MCF 10A (cell line): ENCODE data around the gene SPDYE17. TPM values are rescaled to one million over a fixed set of nuclear protein-coding genes. Genes with fewer than 3 reads are reported as not detected.
"Not testable (repeated sequence)": the region's sequence is repeated elsewhere in the genome, so short reads cannot be mapped to it uniquely, and the experiment has no call there.

Source experiments
- BruUV-seq: library from RNA; stranded (reverse); fragments of 400-500 nt; replicated peaks from 2 replicates; lab custom pipeline; 2021; lab: Mats Ljungman, UMichigan
- CTCF ChIA-PET: fragments of 300-600 bp; sonication (Branson Sonifier 250); formaldehyde crosslinking; extraction: SDS; loops from one replicate; lab custom pipeline; 2021; ENCODE audit warnings: antibody characterized with exemption, inconsistent platforms; lab: Yijun Ruan, JAX
- POLR2A ChIA-PET: fragments of 300-600, 350-650 bp; sonication (Branson Sonifier 250); formaldehyde crosslinking; extraction: SDS; loops from one replicate; lab custom pipeline; 2020; ENCODE audit warnings: antibody characterized with exemption, inconsistent platforms; lab: Yijun Ruan, JAX
- DNase-seq: peaks from one replicate; pipeline ENCODE4 v3.0.0-alpha.2; 2018; ENCODE audit not compliant: unreplicated experiment
- H3K27ac Mint-ChIP-seq: one replicate; pipeline ENCODE4 v1.8.0; 2022; ENCODE audit warnings: mild to moderate bottlenecking, low read depth, mixed read lengths; ENCODE audit not compliant: unreplicated experiment
- H3K27me3 Mint-ChIP-seq: one replicate; pipeline ENCODE4 v1.8.0; 2022; ENCODE audit warnings: mixed read lengths; ENCODE audit not compliant: insufficient read depth, unreplicated experiment
- H3K36me3 Mint-ChIP-seq: one replicate; pipeline ENCODE4 v1.8.0; 2022; ENCODE audit warnings: mild to moderate bottlenecking, moderate library complexity, mixed read lengths; ENCODE audit not compliant: insufficient read depth, unreplicated experiment
- H3K4me1 Mint-ChIP-seq: one replicate; pipeline ENCODE4 v1.8.0; 2022; ENCODE audit warnings: mixed read lengths; ENCODE audit not compliant: insufficient read depth, unreplicated experiment
- H3K4me3 Mint-ChIP-seq: one replicate; pipeline ENCODE4 v1.8.0; 2022; ENCODE audit warnings: mild to moderate bottlenecking, moderate library complexity, mixed read lengths; ENCODE audit not compliant: unreplicated experiment
- H3K9me3 Mint-ChIP-seq: one replicate; pipeline ENCODE4 v1.8.0; 2022; ENCODE audit warnings: mixed read lengths; ENCODE audit not compliant: unreplicated experiment
- CTCF ChIP-seq: fragments of 200-600 bp; IDR thresholded peaks from one replicate; pipeline ENCODE4 v1.8.0; 2022; ENCODE audit warnings: antibody characterized with exemption, mild to moderate bottlenecking; ENCODE audit not compliant: unreplicated experiment
- intact Hi-C: fragments of 100-400 bp; cut with micrococcal nuclease; formaldehyde crosslinking; loops from 2 replicates; pipeline ENCODE4 v1.14.1; 2022
- total RNA-seq: library from RNA; stranded (reverse); gene quantifications from 2 replicates; pipeline ENCODE4 v1.2.3, GENCODE V29; 2022

Gene SPDYE17
- total RNA-seq, 1 experiment from 2014 or later, result not detected

GRCh38 chr7:76997381-76998284, 34.5 kb downstream of the SPDYE17 start:
- TF ChIP-seq CTCF, result no peak
- no peak overlapping the region for H3K27ac Mint-ChIP-seq
- DNase-seq, result no peak
- intact Hi-C loops, result no loop called here
- peaks cover 18% of the 10 kb centered on the region for H3K36me3 Mint-ChIP-seq
- ChIA-PET POLR2A (no interaction called here), CTCF (no interaction called here)
- no peaks in the 10 kb centered on the region for H3K4me1 Mint-ChIP-seq
- no peaks in the 10 kb centered on the region for H3K9me3 Mint-ChIP-seq
- no peak overlapping the region for H3K4me3 Mint-ChIP-seq
- H3K27me3 Mint-ChIP-seq, result no peaks in the 10 kb centered on the region
- no TSS peak for BruUV-seq

- intact Hi-C loops, DNase-seq, H3K27ac Mint-ChIP-seq, H3K9me3 Mint-ChIP-seq, BruUV-seq, POLR2A ChIA-PET, H3K4me1 Mint-ChIP-seq, CTCF ChIA-PET, H3K4me3 Mint-ChIP-seq, H3K27me3 Mint-ChIP-seq: not testable (repeated sequence)
- H3K36me3 Mint-ChIP-seq, result peaks cover 19% of the 10 kb centered on the region
Measured at GRCh38 chr7:76996932-76997331, 35.2 kb downstream of the SPDYE17 start.

- POLR2A ChIA-PET, DNase-seq, H3K9me3 Mint-ChIP-seq, H3K27me3 Mint-ChIP-seq, BruUV-seq, H3K36me3 Mint-ChIP-seq, H3K4me3 Mint-ChIP-seq, intact Hi-C loops, H3K4me1 Mint-ChIP-seq, H3K27ac Mint-ChIP-seq, CTCF ChIA-PET: not testable (repeated sequence)
Measured at GRCh38 chr7:76994286-76994685, 37.9 kb downstream of the SPDYE17 start.

- BruUV-seq, H3K9me3 Mint-ChIP-seq, POLR2A ChIA-PET, DNase-seq, H3K4me1 Mint-ChIP-seq, intact Hi-C loops, H3K27me3 Mint-ChIP-seq, CTCF ChIA-PET, H3K36me3 Mint-ChIP-seq, H3K4me3 Mint-ChIP-seq, H3K27ac Mint-ChIP-seq: not testable (repeated sequence)
Measured at GRCh38 chr7:76993831-76994230, 38.3 kb downstream of the SPDYE17 start.

GRCh38 chr7:76992871-76993270, 39.3 kb downstream of the SPDYE17 start:
- H3K4me1 Mint-ChIP-seq, BruUV-seq, CTCF ChIA-PET, DNase-seq, intact Hi-C loops, H3K27me3 Mint-ChIP-seq, H3K27ac Mint-ChIP-seq, H3K4me3 Mint-ChIP-seq, H3K9me3 Mint-ChIP-seq, H3K36me3 Mint-ChIP-seq, POLR2A ChIA-PET: not testable (repeated sequence)

GRCh38 chr7:76992204-76992603, 40.0 kb downstream of the SPDYE17 start:
- H3K36me3 Mint-ChIP-seq, H3K4me1 Mint-ChIP-seq, CTCF ChIA-PET, H3K27ac Mint-ChIP-seq, intact Hi-C loops, H3K9me3 Mint-ChIP-seq, BruUV-seq, DNase-seq, H3K4me3 Mint-ChIP-seq, H3K27me3 Mint-ChIP-seq, POLR2A ChIA-PET: not testable (repeated sequence)

GRCh38 chr7:76990202-76990601, 42.0 kb downstream of the SPDYE17 start:
- H3K36me3 Mint-ChIP-seq, intact Hi-C loops, DNase-seq, POLR2A ChIA-PET, H3K27ac Mint-ChIP-seq, H3K4me3 Mint-ChIP-seq, H3K27me3 Mint-ChIP-seq, BruUV-seq, H3K9me3 Mint-ChIP-seq, CTCF ChIA-PET, H3K4me1 Mint-ChIP-seq: not testable (repeated sequence)

- H3K4me1 Mint-ChIP-seq, H3K4me3 Mint-ChIP-seq, POLR2A ChIA-PET, H3K9me3 Mint-ChIP-seq, BruUV-seq, CTCF ChIA-PET, H3K27ac Mint-ChIP-seq, H3K36me3 Mint-ChIP-seq, H3K27me3 Mint-ChIP-seq, intact Hi-C loops, DNase-seq: not testable (repeated sequence)
Measured at GRCh38 chr7:76985924-76986717, 46.0 kb downstream of the SPDYE17 start.
